HG02840 (cell line): ENCODE measurements around the gene IL36RN.

Experiments
- ATAC-seq: cut with Tn5 transposase; IDR thresholded peaks from one replicate; pipeline ENCODE4 v1.9.1; 2021; ENCODE audit warnings: mild to moderate bottlenecking, moderate library complexity, moderate number of reproducible peaks; ENCODE audit not compliant: unreplicated experiment, low FRiP score

Gene IL36RN

GRCh38 chr2:113058998-113059960 lies at the start of gene IL36RN:
TSS of gene IL36RN (plus strand) at chr2:113059198. CDS start at chr2:113059439, 241 bp downstream.
- ATAC-seq: no peak

GRCh38 chr2:113009622-113010021 lies 49.4 kb upstream of the IL36RN start:
- no peak for ATAC-seq

DNA sequence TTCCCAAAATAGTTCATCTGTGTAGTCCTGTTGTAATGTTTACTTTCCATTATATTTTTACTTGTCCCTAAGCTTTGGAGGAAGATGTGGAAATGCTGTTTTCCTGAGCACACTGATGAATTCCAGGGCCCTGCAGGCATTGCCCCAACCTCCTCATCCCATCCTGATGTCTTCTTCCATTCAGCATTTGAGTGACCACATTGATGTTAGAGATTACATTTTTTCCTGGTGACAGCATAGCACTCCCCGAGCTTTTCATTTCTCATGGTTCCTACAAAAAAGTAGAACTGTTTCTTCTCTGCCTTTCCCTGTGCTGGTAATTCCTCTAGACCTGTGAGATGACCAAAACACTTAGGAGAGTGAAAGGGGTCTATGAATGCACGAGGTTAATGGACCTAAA lies 48.9 kb upstream of the IL36RN start:
- no peak for ATAC-seq

- ATAC-seq: no peak
Observed at GRCh38 chr2:113011108-113011507, 47.9 kb upstream of the IL36RN start.

- no peak for ATAC-seq
Observed at GRCh38 chr2:113012436-113013335, 46.3 kb upstream of the IL36RN start.

- no peak for ATAC-seq
Observed at GRCh38 chr2:113013336-113013661, 45.7 kb upstream of the IL36RN start.

DNA sequence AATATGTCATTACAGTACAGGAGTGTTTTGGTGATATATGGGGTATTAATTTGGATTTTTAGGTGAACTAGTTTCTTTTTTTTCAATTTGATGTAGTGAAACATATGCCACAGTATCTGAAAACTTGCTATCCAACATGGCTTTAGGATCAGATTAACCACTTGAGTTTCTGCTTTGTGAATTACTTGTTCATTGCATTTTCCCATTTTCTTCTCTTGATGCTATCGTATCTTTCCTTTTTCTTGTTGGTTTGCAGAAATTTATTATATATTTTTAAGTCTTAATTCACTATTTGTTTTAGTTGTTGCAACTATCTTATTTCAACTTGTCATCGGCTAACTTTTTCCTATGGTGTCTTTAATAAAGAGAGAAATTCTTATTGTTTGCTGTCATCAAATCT lies 44.9 kb upstream of the IL36RN start:
- ATAC-seq: no peak

DNA sequence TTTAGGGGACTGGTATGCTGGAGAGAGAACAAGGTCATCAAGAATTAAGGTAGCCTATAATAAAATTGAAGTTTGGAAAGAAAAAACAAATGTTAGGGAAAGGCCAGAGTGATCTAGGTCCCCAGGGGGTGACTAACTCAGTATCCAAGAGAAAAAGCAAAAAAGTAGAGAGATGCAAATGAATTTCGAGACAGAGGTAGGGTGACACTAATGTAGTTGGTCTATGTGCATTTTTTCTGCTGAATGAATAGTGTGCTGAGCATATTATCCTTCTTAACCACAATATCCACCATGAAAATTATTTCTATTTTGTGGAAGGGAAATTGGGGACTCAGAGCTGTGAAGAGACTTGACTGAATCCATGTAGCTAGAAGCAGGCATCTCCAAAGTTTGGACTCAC lies 44.0 kb upstream of the IL36RN start:
- no peak for ATAC-seq

- ATAC-seq: no peak
Observed at GRCh38 chr2:113015655-113016054, 43.3 kb upstream of the IL36RN start.

DNA sequence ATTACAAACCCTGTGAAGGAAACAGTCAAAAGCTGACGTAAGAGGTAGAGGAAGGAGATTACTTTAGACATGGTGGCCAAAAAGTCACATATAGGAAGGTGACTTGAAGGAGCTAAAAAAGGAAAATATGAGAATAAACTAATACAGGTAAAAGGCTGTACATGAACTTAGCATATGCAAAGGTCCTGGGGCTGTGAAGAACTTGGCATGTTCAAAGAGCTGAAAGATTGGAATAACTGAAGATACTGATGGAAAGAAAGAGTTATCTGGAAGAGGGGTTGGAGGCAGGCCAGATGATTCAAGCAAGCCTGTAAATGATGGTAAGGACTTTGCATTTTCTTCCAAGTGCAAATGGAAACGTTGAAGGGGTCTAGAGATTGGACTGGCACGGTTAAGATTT lies 40.5 kb upstream of the IL36RN start:
- no peak for ATAC-seq

DNA sequence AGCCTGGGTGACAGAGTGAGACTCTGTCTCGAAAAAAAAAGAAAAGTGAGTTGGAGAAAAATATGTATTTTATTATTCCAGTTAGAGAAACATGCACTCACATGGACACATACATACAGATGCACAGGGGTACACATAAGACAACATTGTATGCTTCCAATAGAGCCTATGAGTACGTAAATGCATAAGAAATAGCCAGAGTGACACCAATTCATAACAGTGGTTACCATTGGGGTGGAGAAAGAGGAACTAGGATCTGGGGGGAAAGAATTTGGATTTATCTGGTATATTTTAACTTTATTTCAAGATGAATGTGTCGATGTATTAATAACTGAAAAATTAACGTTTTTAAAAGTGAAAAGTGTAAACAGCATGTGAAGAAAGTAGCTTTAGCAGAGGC lies 37.7 kb upstream of the IL36RN start:
- ATAC-seq: no peak

DNA sequence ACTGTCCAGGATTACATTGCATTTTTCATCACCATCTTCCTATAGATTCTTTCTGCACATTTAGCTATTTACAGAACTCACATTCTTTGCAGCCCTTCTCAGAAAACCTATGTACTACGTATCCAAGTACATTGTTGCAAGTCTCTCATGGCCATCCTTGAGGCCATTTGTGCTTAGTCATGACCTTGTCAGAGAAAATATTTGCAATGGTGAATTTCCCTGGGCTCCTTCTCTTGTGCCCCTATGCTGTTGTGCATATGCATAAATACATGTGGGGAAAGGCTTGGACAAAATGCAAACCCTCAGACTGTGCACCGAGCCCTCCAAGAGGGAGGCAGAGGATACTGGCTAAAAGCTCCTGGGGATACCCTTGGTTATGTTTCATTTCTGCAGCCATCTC lies 34.2 kb upstream of the IL36RN start:
- no peak for ATAC-seq

GRCh38 chr2:113025737-113026136 lies 33.3 kb upstream of the IL36RN start:
- no peak for ATAC-seq

GRCh38 chr2:113027691-113028090 lies 31.3 kb upstream of the IL36RN start:
- no peak for ATAC-seq

GRCh38 chr2:113028112-113028511 lies 30.9 kb upstream of the IL36RN start:
- no peak for ATAC-seq

- ATAC-seq: no peak
Observed at GRCh38 chr2:113032737-113033136, 26.3 kb upstream of the IL36RN start.

GRCh38 chr2:113034016-113034415 lies 25.0 kb upstream of the IL36RN start:
- ATAC-seq: no peak

GRCh38 chr2:113036763-113037162 lies 22.2 kb upstream of the IL36RN start:
- no peak for ATAC-seq

DNA sequence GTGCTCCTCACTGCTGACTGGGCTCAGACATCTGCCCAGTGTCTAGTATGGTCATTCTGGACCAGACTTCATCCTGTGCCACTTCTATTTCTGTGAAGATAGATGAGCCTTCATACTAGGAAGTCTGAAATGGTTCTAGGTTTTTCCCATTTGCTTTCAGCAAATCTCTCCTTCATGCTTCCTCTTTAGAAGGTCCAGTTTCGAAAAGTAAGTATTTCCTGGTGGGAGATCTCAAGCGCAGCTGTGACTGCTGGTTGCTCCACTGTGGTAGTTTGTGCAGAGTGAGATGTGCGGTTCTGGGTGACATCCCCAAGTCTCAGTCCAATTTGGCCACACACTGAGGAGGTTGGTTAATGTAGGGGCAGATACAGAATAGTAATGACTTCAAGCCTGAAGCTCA lies 20.7 kb upstream of the IL36RN start:
- ATAC-seq: no peak

- ATAC-seq: no peak
Observed at GRCh38 chr2:113039158-113039557, 19.8 kb upstream of the IL36RN start.

DNA sequence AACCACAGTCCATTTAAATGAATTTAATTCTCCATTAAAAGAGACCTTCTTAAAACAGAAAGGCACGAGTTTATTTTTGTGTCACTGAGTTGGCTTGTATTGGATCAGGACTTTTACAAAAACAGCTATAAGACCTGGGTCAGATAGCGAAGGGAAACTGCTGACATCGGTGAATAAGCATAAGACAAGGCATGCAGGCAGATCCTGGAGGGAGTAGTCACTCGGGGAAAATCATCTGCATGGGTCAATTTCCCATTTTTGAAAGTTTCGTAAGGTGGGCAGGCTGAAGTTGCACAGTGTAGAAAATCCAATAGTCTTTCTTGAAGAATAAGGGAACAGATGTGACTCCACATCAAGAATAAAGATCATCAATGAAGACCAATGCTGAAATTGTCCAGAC lies 19.3 kb upstream of the IL36RN start:
- no peak for ATAC-seq
